GM19099 (cell line): ENCODE results near the gene ELOA.

Experiments used
- POLR2A ChIP-seq: IDR thresholded peaks from 3 replicates; pipeline ENCODE4 v1.6.1; 2011; ENCODE audit warnings: low read depth; ENCODE audit not compliant: insufficient read length; ENCODE audit errors: extremely low read depth

ELOA gene

GRCh38 chr1:23803674-23804073, 60.4 kb downstream of the ELOA start:
- TF ChIP-seq POLR2A: no peak

GRCh38 chr1:23804183-23804835, 61.0 kb downstream of the ELOA start:
- TF ChIP-seq POLR2A: no peak

GRCh38 chr1:23805025-23805424, 61.8 kb downstream of the ELOA start:
- TF ChIP-seq POLR2A: no peak

GRCh38 chr1:23806280-23806679, 63.0 kb downstream of the ELOA start:
- TF ChIP-seq POLR2A: no peak

GRCh38 chr1:23807453-23807852, 64.2 kb downstream of the ELOA start:
- TF ChIP-seq POLR2A: no peak

GRCh38 chr1:23809751-23810171, 66.5 kb downstream of the ELOA start:
- TF ChIP-seq POLR2A: no peak

- TF ChIP-seq POLR2A: no peak
These were observed 67.7 kb downstream of the ELOA start for GRCh38 chr1:23810818-23811540.
